Measurements from ENCODE around the gene NEDD9.

The NEDD9 gene

GRCh38 chr6:11232770-11233626 is 530 bp upstream of the NEDD9 start:
- DNase-seq, result no peak

DNA sequence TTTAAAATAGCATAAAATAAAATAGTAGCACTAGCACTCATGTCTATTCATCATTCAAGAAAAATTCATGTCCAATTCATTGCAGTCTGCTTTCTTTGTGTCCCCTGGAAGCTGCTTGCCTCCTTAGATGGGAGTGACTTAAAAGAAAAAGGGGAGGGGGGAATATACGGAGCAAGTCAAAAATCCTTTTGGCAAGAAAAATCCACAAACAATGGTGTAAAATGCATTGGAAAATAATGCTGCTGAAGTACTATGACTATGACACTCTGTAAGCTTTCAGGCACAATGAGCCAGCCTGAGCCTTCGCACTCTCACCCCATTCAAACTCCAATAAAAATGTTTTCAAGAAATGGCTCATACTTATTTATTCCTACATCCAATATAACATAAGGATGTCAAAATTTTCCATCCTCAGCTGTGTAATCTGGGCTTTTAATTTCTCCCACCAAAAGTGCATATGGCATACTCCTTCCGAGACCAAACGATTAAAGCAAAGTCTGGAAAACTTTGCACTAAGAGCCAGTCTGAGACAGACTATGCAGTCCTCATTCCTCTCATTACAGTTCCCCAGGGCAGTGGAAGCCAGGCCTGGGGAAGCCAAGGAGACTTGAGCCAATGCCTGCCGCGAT is 790 bp downstream of the NEDD9 start:
- DNase-seq, result no peak

GRCh38 chr6:11231108-11231463 is 1.4 kb downstream of the NEDD9 start:
- no peak for DNase-seq

DNA sequence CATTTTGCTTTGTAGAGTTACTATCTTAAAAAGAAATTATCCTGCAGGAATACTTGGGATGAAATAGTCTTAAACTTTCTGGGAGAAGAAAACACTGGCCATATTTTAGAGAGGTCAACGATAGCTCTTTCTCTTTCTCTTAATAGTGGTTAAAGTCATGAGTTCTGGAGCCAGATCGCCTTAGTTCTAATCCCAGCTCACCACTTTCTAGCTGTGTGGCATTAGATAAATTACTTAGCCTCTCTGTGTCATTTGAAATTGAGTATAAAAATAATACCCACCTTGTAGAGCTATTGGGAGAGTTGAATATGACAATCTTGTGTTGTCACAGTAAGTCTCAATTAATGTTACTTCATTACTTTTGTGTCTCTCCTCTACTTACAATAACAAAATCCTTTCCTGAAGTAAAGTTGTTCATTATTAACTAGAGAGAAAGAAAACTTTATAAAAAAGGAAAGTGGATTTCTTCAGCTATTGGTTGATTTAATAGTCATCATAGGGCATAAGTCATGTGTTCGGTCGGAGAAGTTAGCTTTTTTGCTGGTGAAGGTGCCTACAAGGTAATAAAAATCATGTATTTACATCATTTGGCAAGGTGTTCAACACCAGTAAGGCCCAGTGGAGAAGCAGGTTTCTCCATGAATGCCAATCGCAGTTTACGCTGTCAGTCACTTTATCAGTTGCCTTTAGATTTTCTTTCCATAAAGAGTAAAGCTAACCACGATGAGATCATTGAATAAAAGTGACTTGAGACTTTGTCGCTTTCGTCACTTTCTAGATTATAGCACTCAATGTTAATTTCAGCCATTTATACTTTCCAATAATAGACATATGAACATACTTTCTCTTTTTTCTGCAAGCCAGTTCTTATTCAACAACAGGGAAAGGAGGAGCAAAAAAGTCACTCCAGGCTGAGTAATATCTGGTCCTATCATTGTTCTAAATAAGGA is 2.0 kb downstream of the NEDD9 start:
- DNase-seq, result no peak

DNA sequence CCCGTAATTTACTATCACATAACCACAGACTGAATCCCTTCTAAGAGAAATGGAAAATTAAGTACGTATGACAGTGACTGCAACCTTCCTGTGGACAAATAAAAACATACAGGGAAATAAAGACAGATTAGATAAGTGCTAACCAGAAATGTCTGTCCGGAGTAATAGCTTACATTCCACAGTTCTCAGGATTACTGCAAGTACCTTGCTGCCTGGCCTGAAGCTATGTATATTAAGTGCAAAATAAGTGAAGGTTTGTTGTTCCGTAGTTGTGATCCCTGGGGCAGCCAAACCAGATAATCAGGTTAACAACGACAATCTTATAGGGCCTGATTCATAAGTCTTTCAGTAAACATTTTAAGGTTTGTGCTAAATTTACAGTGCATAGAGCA is 2.8 kb downstream of the NEDD9 start:
- DNase-seq, result no peak

DNA sequence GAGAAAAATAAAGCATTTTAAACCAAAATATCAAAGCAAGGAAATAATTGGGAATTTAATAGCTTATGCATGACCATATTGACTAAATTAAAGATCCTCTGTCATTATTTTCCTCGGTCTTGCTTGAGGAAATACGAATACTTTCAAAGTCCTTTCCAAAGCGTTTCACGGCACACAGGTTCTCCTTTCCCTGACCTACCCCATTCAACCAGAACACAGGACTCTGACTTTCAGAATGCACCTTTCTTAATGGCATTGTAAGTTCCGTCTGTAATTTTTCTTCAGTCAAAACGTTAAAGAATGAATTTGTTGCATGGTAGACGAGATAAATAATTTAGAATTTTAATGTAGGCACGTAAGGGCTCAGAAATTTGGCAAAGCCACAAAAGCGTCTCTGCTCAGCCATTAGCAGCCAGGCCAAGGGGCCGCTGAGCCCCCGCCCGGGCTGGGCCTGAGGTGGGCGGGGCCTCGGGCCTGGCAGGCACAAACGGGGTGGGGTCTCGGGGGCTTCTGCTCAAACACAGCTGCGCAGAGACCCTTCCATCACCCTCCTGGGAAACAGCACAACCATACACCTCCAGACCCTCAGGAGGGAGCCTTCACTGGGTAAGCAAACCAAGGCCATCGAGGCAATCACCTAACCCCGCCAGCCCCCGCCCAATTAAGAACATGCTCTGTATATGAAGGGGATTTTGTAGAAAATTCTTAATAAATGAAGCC is 3.4 kb downstream of the NEDD9 start:
- DNase-seq, result no peak

GRCh38 chr6:11227698-11228097 is 4.8 kb downstream of the NEDD9 start:
- no peak for DNase-seq

GRCh38 chr6:11226005-11226404 is 6.5 kb downstream of the NEDD9 start:
- DNase-seq, result no peak

DNA sequence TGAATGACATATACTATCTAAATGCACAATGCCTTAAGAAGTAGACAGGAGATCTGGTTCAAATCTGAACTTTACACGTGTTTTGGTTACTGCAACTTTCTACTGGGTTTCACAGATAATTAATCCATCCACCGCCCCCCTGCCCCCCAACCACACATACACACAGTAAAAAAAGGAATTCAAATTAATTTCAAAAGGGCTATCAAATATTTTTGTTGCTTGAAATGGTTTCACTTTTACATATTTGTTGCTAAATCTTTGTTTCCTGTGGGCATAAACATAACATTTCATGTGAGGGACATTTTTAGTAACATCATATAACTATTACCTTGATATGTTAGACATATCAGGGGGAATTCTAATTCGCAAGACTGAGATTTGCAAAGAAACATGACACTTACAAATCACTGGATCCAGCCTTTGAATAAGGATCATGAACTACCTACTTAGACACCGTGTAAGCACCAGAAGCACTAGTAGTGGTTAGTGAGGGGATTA is 7.5 kb downstream of the NEDD9 start:
- DNase-seq, result no peak

- no peak for DNase-seq
These were observed 8.1 kb downstream of the NEDD9 start for GRCh38 chr6:11224252-11224965.

GRCh38 chr6:11223286-11223864 is 9.1 kb downstream of the NEDD9 start:
- no peak for DNase-seq

DNA sequence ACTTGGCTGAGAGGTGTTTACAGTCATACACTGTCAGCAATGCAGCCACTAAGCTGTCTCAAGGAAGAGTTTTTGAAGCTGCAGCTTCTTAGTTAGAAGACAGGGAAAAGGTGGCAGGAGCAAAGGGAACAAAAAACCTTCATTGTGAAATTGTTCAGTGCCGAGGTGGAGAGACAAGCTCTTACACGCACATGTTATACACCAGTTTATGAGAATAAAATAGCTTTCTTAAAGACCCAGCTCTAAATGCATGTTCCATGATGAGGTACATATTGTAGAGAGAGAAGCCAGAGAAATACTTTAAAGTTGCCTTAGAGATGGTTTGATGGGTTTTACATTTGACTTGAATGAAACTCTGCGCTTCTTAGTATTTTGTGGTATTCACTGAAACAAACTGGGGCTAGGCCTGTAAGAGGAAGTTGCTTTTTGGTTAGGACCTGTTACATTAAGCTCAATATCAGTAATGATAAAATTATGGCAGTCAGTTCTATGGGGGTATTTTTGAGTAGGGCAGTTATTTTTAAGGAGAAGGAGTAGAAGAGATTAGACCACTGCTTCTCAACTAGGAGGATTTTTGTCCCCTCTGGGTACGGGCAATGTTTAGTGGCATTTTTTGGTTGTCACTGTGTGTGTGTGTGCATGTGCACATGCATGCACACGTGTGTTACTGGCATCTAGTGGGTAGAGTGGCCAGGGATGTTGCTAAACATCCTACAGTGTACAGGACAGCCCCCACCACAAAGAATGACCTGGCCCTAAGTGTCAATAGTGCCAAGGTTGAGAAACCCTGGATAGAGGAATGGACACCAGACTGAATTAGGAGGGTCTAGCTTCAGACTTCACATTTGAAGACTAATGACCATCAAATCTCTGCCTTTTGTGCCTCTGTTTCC is 9.8 kb downstream of the NEDD9 start:
- DNase-seq, result no peak

DNA sequence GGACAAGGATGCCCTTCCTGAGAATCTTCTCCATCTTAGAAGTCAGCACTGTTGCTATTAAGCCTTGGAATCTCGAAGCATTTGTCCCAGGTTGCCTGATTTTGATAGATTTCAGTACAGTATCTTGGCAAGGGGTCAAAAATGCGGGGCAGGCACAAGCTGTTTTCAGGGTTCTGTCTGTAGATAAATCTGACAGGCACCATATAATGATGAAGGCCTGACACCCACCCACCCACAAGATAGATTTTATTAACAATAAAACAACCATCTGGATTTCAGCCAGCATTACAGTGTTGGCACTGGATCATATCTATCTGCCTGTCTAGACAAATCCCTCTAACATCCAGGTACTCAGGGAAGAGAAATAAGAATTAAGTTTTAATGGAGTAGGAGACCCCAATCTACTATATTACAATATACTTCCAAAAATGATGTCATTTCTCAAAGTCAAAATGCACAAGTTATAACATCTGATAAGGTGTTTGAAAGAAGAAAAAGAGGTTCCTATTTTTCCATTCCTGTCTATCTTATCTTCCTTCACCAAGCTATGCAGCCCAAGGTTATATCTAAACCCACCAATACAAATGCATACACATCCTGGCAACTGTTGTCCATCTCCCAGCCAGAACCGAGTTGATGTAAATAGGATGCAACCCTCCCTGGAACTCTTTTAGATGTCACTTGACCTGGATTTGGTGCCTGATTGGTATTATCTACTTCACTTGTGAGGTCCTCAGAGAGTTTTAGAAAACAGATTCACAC is 10.7 kb downstream of the NEDD9 start:
- DNase-seq, result no peak

GRCh38 chr6:11219400-11219834 is 13.1 kb downstream of the NEDD9 start:
- DNase-seq, result no peak

DNA sequence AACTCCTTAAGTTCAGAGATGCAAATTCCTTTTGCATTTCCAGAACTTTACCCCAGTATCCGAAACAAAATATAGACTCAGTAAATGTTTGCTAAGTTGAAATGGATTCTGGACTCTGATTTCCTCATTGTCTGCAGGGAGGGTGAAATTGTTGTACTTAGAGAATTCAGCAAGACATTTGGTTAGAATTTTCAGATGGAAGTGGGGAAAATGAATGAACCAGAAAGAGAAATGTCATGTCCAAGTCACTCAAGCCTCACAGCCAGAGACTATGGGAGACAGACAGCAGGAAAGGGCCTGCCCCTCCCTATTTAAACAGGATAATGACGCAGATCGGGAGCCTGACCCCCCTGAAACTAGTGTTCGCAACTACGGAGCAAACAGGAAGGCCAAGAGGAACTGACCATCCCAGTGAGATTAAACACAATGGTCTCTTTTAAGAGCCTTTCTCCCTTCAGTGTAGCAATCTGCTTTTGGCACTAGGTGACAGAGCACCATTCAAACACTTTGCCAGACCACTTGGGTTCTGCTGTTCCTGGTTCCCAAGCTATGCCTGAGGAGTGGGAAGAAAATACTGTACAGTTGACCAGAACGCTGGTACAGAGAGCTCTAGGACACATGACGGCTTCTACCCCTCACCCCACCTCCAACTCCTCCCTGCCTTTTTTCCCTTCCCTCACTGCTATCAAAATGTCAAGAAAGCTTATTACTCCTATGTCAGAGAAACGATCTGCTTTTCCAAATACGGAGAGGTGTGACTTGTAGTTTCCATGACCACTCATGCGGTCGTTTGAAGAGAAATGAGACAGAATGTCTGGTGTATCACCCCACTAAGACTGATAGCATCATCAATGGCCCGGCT is 13.7 kb downstream of the NEDD9 start:
- no peak for DNase-seq

DNA sequence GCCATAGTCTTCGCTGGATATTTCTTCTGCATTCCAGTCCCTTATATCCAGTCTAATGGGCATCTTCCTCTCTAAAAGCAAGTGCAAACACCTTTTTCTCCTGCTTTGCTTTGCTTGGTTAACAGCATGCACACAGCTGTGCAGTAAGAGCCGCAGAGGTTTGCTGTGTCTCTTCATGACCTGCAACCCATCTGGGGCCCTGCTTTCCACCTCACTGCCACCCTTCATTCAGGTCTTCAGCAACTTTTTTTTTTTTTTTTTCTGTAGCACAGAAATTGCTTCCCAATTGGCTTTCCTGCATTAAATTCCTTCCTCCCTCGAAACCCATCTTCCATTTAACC is 14.4 kb downstream of the NEDD9 start:
- no peak for DNase-seq

- no peak for DNase-seq
These were observed 14.9 kb downstream of the NEDD9 start for GRCh38 chr6:11217360-11218101.

DNA sequence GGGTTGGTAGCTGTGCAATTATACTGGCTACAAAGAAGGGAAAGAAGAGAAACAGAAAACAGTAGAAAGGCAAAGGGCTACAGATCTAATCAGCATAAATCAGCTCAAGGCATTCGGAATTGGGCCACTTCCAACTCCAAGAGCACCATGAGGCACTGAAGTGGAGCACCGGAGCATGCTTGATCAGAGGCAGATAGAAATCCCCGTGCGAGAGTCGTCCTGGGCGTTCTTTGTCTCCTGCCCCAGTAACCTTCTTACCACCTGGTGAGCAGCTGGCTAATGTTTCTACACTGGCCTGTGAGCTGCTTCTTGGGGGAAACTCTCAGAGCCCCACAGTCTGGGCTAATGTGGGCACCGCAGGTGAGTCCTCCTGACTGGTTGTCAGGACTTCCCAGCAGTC is 16.7 kb downstream of the NEDD9 start:
- no peak for DNase-seq

All from SHP77 (cell line).